ENCODE results near the gene CYP3A5. TPM values are rescaled to one million over a fixed set of nuclear protein-coding genes. Genes with fewer than 3 reads are reported as not detected.
"Not testable (repeated sequence)": the region's sequence is repeated elsewhere in the genome, so short reads cannot be mapped to it uniquely, and the experiment has no call there.

Gene CYP3A5
- total and polyA plus RNA-seq, 2 experiments from 2014 or later = 228 to 345 TPM

- Histone ChIP-seq H2AFZ (no peak overlapping the region), H3K79me2 (no peaks in the 10 kb centered on the region), H3K27me3 (no peaks in the 10 kb centered on the region), H3K4me3 (no peak overlapping the region), H3K9me2 (replicated peaks; ENCODE audit: insufficient read depth) (no peaks in the 10 kb centered on the region), H3K27ac (peak overlapping the region; percentile 94), H3K4me1 (ENCODE audit: insufficient read depth) (peaks cover 30% of the 10 kb centered on the region), H3K36me3 (replicated peaks; ENCODE audit: insufficient read depth, low read depth) (no peaks in the 10 kb centered on the region), H3K9me3 (ENCODE audit: low read depth) (no peaks in the 10 kb centered on the region), H4K20me1 (ENCODE audit: insufficient read depth, poor library complexity, severe bottlenecking) (no peaks in the 10 kb centered on the region), H3K4me2 (peak overlapping the region; percentile 63)
- 25% methylated on average over 5 of the region's 5 CpGs for whole genome bisulfite sequencing (ENCODE audit: low lambda C conversion rate, missing lambda C conversion rate)
- TF ChIP-seq EZH2phosphoT487 (IDR thresholded peaks at IDR 0.05; ENCODE audit: low read depth, severe bottlenecking, unreplicated experiment) = no peak
- no peak for TF ChIP-seq EZH2 (IDR thresholded peaks at IDR 0.05; ENCODE audit: borderline replicate concordance)
- no peak for TF ChIP-seq CTCF (IDR thresholded peaks at IDR 0.05; ENCODE audit: poor library complexity)
- DNase-seq (ENCODE audit: low spot score) = no peak
Observed at GRCh38 chr7:99693100-99693426, 13.3 kb upstream of the CYP3A5 start.

- not testable (repeated sequence) for H3K36me3 ChIP-seq (replicated peaks; ENCODE audit: insufficient read depth, low read depth); H2AFZ ChIP-seq; DNase-seq (ENCODE audit: low spot score); H3K9me3 ChIP-seq (ENCODE audit: low read depth); H3K9me2 ChIP-seq (replicated peaks; ENCODE audit: insufficient read depth); H3K27me3 ChIP-seq; H3K79me2 ChIP-seq; H4K20me1 ChIP-seq (ENCODE audit: insufficient read depth, poor library complexity, severe bottlenecking); H3K4me3 ChIP-seq
- 82% methylated on average over 6 of the region's 6 CpGs for WGBS (ENCODE audit: low lambda C conversion rate, missing lambda C conversion rate)
- Histone ChIP-seq H3K4me1 (ENCODE audit: insufficient read depth) (peaks cover 30% of the 10 kb centered on the region), H3K27ac (peak overlapping the region; percentile 94), H3K4me2 (peak overlapping the region; percentile 63)
Observed at GRCh38 chr7:99692563-99692962, 12.8 kb upstream of the CYP3A5 start.

GRCh38 chr7:99691658-99692057 lies 11.9 kb upstream of the CYP3A5 start:
- not testable (repeated sequence) for H4K20me1 ChIP-seq (ENCODE audit: insufficient read depth, poor library complexity, severe bottlenecking); H2AFZ ChIP-seq; DNase-seq (ENCODE audit: low spot score); H3K9me3 ChIP-seq (ENCODE audit: low read depth); H3K4me2 ChIP-seq; H3K4me3 ChIP-seq; H3K27ac ChIP-seq; H3K36me3 ChIP-seq (replicated peaks; ENCODE audit: insufficient read depth, low read depth); H3K9me2 ChIP-seq (replicated peaks; ENCODE audit: insufficient read depth); H3K79me2 ChIP-seq; H3K27me3 ChIP-seq
- 92% methylated on average over 1 of the region's 1 CpG for WGBS (ENCODE audit: low lambda C conversion rate, missing lambda C conversion rate)
- H3K4me1 ChIP-seq (ENCODE audit: insufficient read depth) = peaks cover 30% of the 10 kb centered on the region

- not testable (repeated sequence) for H4K20me1 ChIP-seq (ENCODE audit: insufficient read depth, poor library complexity, severe bottlenecking); H3K79me2 ChIP-seq; H3K4me3 ChIP-seq; H3K9me3 ChIP-seq (ENCODE audit: low read depth); H3K27ac ChIP-seq; H2AFZ ChIP-seq; H3K36me3 ChIP-seq (replicated peaks; ENCODE audit: insufficient read depth, low read depth); DNase-seq (ENCODE audit: low spot score); H3K9me2 ChIP-seq (replicated peaks; ENCODE audit: insufficient read depth); H3K27me3 ChIP-seq; H3K4me2 ChIP-seq
- WGBS (ENCODE audit: low lambda C conversion rate, missing lambda C conversion rate) = 89% methylated on average over 4 of the region's 4 CpGs
- peaks cover 30% of the 10 kb centered on the region for H3K4me1 ChIP-seq (ENCODE audit: insufficient read depth)
Observed at GRCh38 chr7:99690918-99691317, 11.1 kb upstream of the CYP3A5 start.

GRCh38 chr7:99685871-99686608 lies 6.2 kb upstream of the CYP3A5 start:
- H3K9me2 ChIP-seq (replicated peaks; ENCODE audit: insufficient read depth); H3K27me3 ChIP-seq; H3K4me2 ChIP-seq; H3K4me3 ChIP-seq; H2AFZ ChIP-seq; H4K20me1 ChIP-seq (ENCODE audit: insufficient read depth, poor library complexity, severe bottlenecking); H3K27ac ChIP-seq; H3K9me3 ChIP-seq (ENCODE audit: low read depth); DNase-seq (ENCODE audit: low spot score); H3K4me1 ChIP-seq (ENCODE audit: insufficient read depth); H3K36me3 ChIP-seq (replicated peaks; ENCODE audit: insufficient read depth, low read depth); H3K79me2 ChIP-seq: not testable (repeated sequence)
- 87% methylated on average over 14 of the region's 14 CpGs for WGBS (ENCODE audit: low lambda C conversion rate, missing lambda C conversion rate)
